ENCODE results near the gene SERPINE3.

The SERPINE3 gene

GRCh38 chr13:51339354-51339753 lies at the start of gene SERPINE3:
TSS of gene SERPINE3 (plus strand) at chr13:51339691. CDS start at chr13:51341092, 1,401 bp downstream.
- Mint-ChIP-seq H3K4me1 (ENCODE audit: low read depth) (peaks cover 5% of the 10 kb centered on the region), H3K4me3 (no peak within 1 kb of the TSS), H3K27ac (peak within 1 kb of the TSS; percentile 13), H3K36me3 (ENCODE audit: low read depth) (no peaks in the 10 kb centered on the region), H3K27me3 (no peaks in the 10 kb centered on the region), H3K9me3 (no peaks in the 10 kb centered on the region)
- DNase-seq, result no peak

GRCh38 chr13:51291341-51291740 lies 48.1 kb upstream of the SERPINE3 start:
- Mint-ChIP-seq H3K27me3 (no peaks in the 10 kb centered on the region), H3K4me3 (no peak overlapping the region), H3K27ac (no peak overlapping the region), H3K9me3 (no peaks in the 10 kb centered on the region), H3K36me3 (ENCODE audit: low read depth) (no peaks in the 10 kb centered on the region), H3K4me1 (ENCODE audit: low read depth) (no peaks in the 10 kb centered on the region)
- no peak for DNase-seq

GRCh38 chr13:51292000-51292565 lies 47.4 kb upstream of the SERPINE3 start:
- DNase-seq, result no peak
- no peaks in the 10 kb centered on the region for H3K27me3 Mint-ChIP-seq
- H3K27ac Mint-ChIP-seq, result no peak overlapping the region
- no peaks in the 10 kb centered on the region for H3K4me1 Mint-ChIP-seq (ENCODE audit: low read depth)
- H3K9me3 Mint-ChIP-seq, result no peaks in the 10 kb centered on the region
- H3K36me3 Mint-ChIP-seq (ENCODE audit: low read depth), result no peaks in the 10 kb centered on the region
- H3K4me3 Mint-ChIP-seq, result no peak overlapping the region

GRCh38 chr13:51297556-51297955 lies 41.9 kb upstream of the SERPINE3 start:
- H3K4me3 Mint-ChIP-seq, result no peak overlapping the region
- DNase-seq, result no peak
- no peaks in the 10 kb centered on the region for H3K4me1 Mint-ChIP-seq (ENCODE audit: low read depth)
- no peaks in the 10 kb centered on the region for H3K9me3 Mint-ChIP-seq
- no peaks in the 10 kb centered on the region for H3K36me3 Mint-ChIP-seq (ENCODE audit: low read depth)
- H3K27me3 Mint-ChIP-seq, result peaks cover 3% of the 10 kb centered on the region
- no peak overlapping the region for H3K27ac Mint-ChIP-seq

GRCh38 chr13:51298812-51299211 lies 40.7 kb upstream of the SERPINE3 start:
- Mint-ChIP-seq H3K4me3 (no peak overlapping the region), H3K9me3 (no peaks in the 10 kb centered on the region), H3K27me3 (peaks cover 3% of the 10 kb centered on the region), H3K36me3 (ENCODE audit: low read depth) (no peaks in the 10 kb centered on the region), H3K4me1 (ENCODE audit: low read depth) (no peaks in the 10 kb centered on the region), H3K27ac (no peak overlapping the region)
- no peak for DNase-seq

- H3K4me3 Mint-ChIP-seq, result no peak overlapping the region
- H3K9me3 Mint-ChIP-seq, result no peaks in the 10 kb centered on the region
- H3K4me1 Mint-ChIP-seq (ENCODE audit: low read depth), result no peaks in the 10 kb centered on the region
- H3K36me3 Mint-ChIP-seq (ENCODE audit: low read depth), result no peaks in the 10 kb centered on the region
- peaks cover 3% of the 10 kb centered on the region for H3K27me3 Mint-ChIP-seq
- H3K27ac Mint-ChIP-seq, result no peak overlapping the region
- DNase-seq, result no peak
Observed at GRCh38 chr13:51303063-51303552, 36.4 kb upstream of the SERPINE3 start.

GRCh38 chr13:51303882-51304281 lies 35.6 kb upstream of the SERPINE3 start:
- no peak for DNase-seq
- H3K9me3 Mint-ChIP-seq, result no peaks in the 10 kb centered on the region
- H3K4me1 Mint-ChIP-seq (ENCODE audit: low read depth), result no peaks in the 10 kb centered on the region
- H3K36me3 Mint-ChIP-seq (ENCODE audit: low read depth), result no peaks in the 10 kb centered on the region
- H3K27ac Mint-ChIP-seq, result no peak overlapping the region
- peaks cover 3% of the 10 kb centered on the region for H3K27me3 Mint-ChIP-seq
- H3K4me3 Mint-ChIP-seq, result no peak overlapping the region

GRCh38 chr13:51305271-51305967 lies 34.1 kb upstream of the SERPINE3 start:
- Mint-ChIP-seq H3K9me3 (no peaks in the 10 kb centered on the region), H3K4me3 (no peak overlapping the region), H3K36me3 (ENCODE audit: low read depth) (no peaks in the 10 kb centered on the region), H3K4me1 (ENCODE audit: low read depth) (no peaks in the 10 kb centered on the region), H3K27me3 (no peaks in the 10 kb centered on the region), H3K27ac (no peak overlapping the region)
- DNase-seq, result no peak

GRCh38 chr13:51308781-51309180 lies 30.7 kb upstream of the SERPINE3 start:
- Mint-ChIP-seq H3K9me3 (no peaks in the 10 kb centered on the region), H3K36me3 (ENCODE audit: low read depth) (no peaks in the 10 kb centered on the region), H3K27ac (no peak overlapping the region), H3K4me3 (no peak overlapping the region), H3K4me1 (ENCODE audit: low read depth) (no peaks in the 10 kb centered on the region), H3K27me3 (peaks cover 8% of the 10 kb centered on the region)
- no peak for DNase-seq

GRCh38 chr13:51311231-51311630 lies 28.3 kb upstream of the SERPINE3 start:
- DNase-seq, result no peak
- Mint-ChIP-seq H3K27ac (no peak overlapping the region), H3K4me1 (ENCODE audit: low read depth) (no peaks in the 10 kb centered on the region), H3K9me3 (no peaks in the 10 kb centered on the region), H3K36me3 (ENCODE audit: low read depth) (no peaks in the 10 kb centered on the region), H3K27me3 (peaks cover 8% of the 10 kb centered on the region), H3K4me3 (no peak overlapping the region)

- DNase-seq, result no peak
- no peak overlapping the region for H3K4me3 Mint-ChIP-seq
- no peak overlapping the region for H3K27ac Mint-ChIP-seq
- no peaks in the 10 kb centered on the region for H3K9me3 Mint-ChIP-seq
- no peaks in the 10 kb centered on the region for H3K36me3 Mint-ChIP-seq (ENCODE audit: low read depth)
- peaks cover 8% of the 10 kb centered on the region for H3K27me3 Mint-ChIP-seq
- no peaks in the 10 kb centered on the region for H3K4me1 Mint-ChIP-seq (ENCODE audit: low read depth)
Observed at GRCh38 chr13:51311957-51312520, 27.5 kb upstream of the SERPINE3 start.

GRCh38 chr13:51313619-51314018 lies 25.9 kb upstream of the SERPINE3 start:
- no peak for DNase-seq
- H3K4me3 Mint-ChIP-seq, result no peak overlapping the region
- no peaks in the 10 kb centered on the region for H3K9me3 Mint-ChIP-seq
- peaks cover 8% of the 10 kb centered on the region for H3K27me3 Mint-ChIP-seq
- H3K36me3 Mint-ChIP-seq (ENCODE audit: low read depth), result no peaks in the 10 kb centered on the region
- no peaks in the 10 kb centered on the region for H3K4me1 Mint-ChIP-seq (ENCODE audit: low read depth)
- no peak overlapping the region for H3K27ac Mint-ChIP-seq

- Mint-ChIP-seq H3K9me3 (no peaks in the 10 kb centered on the region), H3K27ac (no peak overlapping the region), H3K4me3 (no peak overlapping the region), H3K36me3 (ENCODE audit: low read depth) (no peaks in the 10 kb centered on the region), H3K4me1 (ENCODE audit: low read depth) (no peaks in the 10 kb centered on the region), H3K27me3 (peaks cover under 1% of the 10 kb centered on the region)
- DNase-seq, result no peak
Observed at GRCh38 chr13:51317262-51317661, 22.2 kb upstream of the SERPINE3 start.

GRCh38 chr13:51318015-51318414 lies 21.5 kb upstream of the SERPINE3 start:
- no peak for DNase-seq
- Mint-ChIP-seq H3K27me3 (no peaks in the 10 kb centered on the region), H3K27ac (no peak overlapping the region), H3K36me3 (ENCODE audit: low read depth) (no peaks in the 10 kb centered on the region), H3K4me3 (no peak overlapping the region), H3K9me3 (no peaks in the 10 kb centered on the region), H3K4me1 (ENCODE audit: low read depth) (no peaks in the 10 kb centered on the region)

- Mint-ChIP-seq H3K36me3 (ENCODE audit: low read depth) (no peaks in the 10 kb centered on the region), H3K27ac (no peak overlapping the region)
Observed at GRCh38 chr13:51318876-51319275, 20.6 kb upstream of the SERPINE3 start.

More at GRCh38 chr13:51318876-51319275, 20.6 kb upstream of the SERPINE3 start:
- Mint-ChIP-seq H3K4me1 (ENCODE audit: low read depth) (no peaks in the 10 kb centered on the region), H3K4me3 (no peak overlapping the region), H3K9me3 (no peaks in the 10 kb centered on the region), H3K27me3 (no peaks in the 10 kb centered on the region)
- no peak for DNase-seq
